ENCODE data around the gene CER1.
A peak's percentile ranks its signal among the peaks of the same experiment; 100 is the strongest.

The CER1 gene

DNA sequence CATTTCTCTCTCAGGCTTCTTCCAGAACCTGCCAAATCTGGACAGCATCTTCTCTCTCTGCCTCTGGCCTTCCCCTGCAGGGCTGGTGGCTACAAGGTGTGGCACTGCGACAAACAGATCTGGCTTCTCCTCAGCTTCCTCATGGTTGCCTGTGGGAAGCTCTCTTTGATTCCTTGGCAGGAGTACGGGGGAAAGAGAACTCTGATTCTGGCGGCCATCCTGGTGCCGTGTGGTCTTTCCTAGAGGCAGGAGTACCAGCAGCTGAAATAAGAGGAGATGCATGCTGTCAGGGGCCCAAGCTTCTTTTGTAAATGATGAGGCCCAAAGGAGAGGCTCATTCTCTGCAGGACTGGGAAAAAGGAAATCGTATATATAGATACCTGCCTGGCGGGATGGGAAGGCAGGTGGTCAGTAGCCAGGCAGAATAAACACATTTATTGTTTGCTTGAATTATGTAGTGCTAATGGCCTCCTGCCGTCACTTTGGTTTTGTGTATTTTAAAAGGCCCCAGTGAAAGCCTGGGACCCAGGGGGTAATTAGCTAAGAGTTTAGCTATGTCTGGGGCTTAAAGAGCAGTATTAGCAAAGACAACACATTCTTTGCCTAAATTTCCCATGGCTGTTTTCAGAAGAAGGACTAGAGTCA is at the start of gene CER1:
Gene CER1 (minus strand): TSS at position 343 of the 645 bp plus-strand sequence. CDS start 61 bp downstream, at position 282.
- DNase-seq, result no peak

- DNase-seq, result no peak
These were observed 48.1 kb upstream of the CER1 start for GRCh38 chr9:14770592-14770991.

- DNase-seq, result no peak
These were observed 46.7 kb upstream of the CER1 start for GRCh38 chr9:14769230-14769571.

DNA sequence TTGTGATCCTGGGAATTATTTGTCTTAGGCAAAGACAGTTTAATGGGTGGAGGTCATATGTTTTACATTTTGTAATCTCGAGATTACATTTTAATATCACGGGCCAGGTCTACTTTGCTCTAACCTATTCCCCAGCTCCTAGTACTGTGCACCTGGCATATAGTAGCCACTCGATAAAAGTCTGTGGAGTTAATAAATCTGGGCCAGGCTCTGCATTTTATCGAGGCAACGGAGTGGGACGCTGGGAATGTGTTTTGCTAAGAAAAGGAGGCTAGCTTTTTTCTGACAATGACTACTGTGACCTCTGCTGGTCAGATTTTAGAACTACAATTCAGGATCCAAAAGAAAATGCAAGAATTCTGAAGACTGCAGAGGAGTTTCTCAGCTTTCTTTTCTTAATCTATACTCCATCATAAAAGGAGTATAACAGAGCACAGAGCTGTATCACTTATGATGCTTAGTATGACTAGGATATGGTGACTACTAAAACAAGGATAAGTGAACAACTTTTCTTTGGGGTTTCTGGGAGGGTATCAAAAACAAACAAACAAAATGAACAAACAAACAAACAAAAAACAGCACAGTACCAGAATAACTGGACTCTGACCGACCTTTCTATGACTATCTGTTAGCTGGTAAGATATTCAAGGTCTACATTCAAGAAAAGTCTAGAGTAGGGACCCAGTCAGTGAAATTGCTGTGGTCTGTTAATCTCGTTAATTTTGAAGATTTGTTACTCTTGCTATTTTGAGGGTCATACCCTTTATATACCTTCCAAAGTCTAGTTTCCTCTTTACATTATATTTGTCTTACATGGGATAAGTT is 46.1 kb upstream of the CER1 start:
- DNase-seq, result peak; percentile 56

GRCh38 chr9:14766299-14766698 is 43.8 kb upstream of the CER1 start:
- no peak for DNase-seq

DNA sequence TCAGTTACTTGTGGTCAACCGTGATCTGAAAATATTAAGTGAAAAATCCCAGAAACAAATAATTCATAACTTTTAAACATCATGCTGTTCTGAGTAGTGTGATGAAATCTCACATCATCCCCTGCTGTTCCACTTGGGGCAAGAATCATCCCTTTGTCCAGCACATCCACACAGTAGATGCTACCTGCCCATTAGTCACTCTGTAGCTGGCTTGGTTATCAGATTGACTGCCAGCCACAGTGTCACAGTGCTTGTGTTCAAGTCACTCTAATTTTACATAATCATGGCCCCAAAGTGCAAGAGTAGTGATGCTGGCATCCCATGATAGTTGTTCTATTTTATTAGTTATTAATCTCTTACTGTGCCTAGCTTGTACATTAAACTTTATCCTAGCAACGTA is 39.1 kb upstream of the CER1 start:
- DNase-seq, result no peak

DNA sequence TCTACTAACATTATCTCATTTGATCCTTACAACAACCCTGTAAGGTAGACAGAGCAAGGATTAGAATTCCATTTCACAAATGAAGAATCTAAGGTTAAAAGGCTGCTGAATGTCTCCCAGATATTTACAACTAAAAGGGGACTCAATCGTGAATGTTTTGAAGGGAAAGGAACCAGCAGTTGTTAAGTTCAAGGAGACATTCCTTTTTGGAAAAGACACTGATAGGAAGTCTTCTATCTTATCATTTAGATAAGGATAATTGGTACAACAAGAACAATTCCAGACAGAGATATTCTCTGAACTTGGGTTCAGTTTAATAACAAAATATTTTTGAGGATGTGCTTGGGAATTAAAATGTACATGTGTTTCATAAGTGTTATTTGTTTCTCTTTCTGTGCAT is 37.5 kb upstream of the CER1 start:
- DNase-seq, result no peak

DNA sequence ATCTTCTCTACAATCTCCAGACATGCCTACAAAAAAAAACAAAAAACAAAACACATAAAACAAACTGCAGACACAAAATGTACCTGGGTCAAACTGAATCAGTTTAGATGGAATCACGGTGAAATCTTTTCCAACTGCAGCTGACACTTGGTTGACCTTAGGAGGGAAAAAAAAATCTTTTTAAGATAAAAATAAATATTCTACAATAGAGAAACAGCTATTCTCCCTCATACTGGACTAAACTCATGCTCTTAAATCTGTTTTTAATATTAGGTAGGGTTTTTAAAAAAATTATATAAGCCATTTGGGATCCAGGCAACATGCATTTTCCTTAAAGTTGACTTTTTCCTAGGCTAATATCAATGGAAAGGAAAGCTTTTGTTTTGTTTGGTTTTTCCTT is 33.8 kb upstream of the CER1 start:
- DNase-seq, result no peak

DNA sequence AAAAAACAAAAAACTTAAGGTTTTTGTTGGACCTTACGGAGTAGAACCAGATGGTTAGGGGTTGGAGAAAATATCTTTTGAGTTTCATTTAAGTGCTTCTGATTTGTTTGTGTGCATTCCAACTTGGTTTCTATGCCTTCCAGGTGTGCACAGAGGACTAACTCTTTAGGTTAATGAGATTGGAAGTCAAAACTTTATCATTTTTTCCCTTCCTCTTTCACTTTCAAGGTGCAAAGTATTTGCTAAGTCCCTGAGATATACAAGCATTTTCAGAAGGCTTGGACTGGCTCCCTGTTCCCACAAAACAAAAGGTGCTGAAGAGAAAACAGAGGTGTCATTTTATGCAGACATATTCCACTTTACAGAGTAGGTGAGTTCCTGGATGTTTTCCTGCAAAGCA is 30.3 kb upstream of the CER1 start:
- DNase-seq, result no peak

GRCh38 chr9:14752271-14752670 is 29.7 kb upstream of the CER1 start:
- peak; percentile 71 for DNase-seq

DNA sequence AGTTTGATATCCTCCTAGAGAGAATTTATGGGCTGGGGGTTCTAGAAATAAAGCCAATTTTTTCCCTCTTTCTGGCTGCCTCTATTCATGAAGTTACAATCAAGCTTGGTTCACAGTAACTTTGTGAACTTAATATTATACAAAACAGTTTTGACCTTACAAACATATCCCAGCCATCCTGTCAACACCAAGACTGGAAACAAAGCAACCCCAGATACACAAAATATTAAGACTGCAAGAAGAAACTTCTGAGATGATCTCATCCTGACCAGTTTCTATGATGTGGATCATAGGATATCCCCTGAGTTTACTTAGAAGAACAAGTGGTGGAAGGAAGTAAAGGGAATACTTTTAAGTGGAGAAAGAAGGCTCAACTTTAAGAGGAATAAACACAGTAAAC is 28.3 kb upstream of the CER1 start:
- no peak for DNase-seq

DNA sequence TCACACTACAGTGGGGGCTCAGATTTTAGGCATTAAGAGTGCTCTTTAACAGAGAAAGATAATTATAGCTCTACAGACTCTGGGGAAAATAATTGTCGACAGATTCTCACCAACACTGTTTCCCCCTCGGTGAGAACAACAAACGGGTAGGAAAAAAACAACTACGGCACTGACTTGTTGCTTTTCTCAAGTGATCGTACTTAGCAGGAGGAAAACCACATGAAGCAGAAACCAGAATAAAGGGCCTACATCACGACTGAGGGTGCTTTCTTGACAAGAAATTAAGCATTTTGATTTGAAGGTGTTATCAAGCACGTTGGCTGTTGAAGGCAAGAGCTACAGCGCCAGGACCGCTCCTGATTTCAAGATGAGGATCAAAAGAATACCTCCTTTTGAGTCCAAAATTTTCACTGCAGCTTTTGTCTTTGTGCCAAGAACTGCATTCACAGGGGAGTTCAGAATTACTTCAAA is 27.2 kb upstream of the CER1 start:
- DNase-seq, result peak; percentile 77

GRCh38 chr9:14748373-14748772 is 25.8 kb upstream of the CER1 start:
- no peak for DNase-seq

DNA sequence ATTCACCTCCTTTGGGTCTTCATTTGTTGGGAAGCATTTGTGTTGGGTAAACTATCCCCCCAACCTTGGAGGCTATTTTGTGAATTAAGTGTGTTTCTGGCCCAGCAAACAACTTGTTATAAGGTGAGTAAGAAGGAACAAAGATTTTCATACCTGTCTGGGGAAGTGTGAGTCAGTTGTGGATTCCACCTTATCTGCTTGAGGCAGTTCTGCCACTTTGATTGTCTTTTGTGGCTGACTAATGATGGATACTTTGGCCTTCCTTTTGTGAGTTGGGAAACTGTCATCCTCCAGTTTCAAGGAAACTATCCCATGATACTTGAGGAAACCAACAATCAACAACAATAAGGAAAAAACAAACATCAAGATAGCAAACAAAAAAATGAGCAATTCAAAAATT is 24.6 kb upstream of the CER1 start:
- no peak for DNase-seq

GRCh38 chr9:14746626-14747025 is 24.1 kb upstream of the CER1 start:
- DNase-seq, result no peak

DNA sequence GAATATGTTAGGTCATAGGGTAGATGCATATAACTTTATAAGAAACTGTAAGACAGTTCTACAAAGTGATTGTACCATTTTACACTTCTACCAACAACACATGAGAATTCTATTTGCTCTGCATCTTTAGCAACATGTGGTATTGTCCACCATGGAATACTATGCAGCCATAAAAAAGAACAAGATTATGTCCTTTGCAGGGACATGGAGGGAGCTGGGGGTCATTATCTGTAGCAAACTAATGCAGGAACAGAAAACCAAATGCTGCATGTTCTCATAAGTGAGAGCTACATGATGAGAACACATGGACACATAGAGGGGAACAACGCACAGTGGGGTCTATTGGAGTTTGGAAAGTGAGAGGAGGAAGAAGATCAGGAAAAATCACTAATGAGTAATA is 22.2 kb upstream of the CER1 start:
- DNase-seq, result no peak

DNA sequence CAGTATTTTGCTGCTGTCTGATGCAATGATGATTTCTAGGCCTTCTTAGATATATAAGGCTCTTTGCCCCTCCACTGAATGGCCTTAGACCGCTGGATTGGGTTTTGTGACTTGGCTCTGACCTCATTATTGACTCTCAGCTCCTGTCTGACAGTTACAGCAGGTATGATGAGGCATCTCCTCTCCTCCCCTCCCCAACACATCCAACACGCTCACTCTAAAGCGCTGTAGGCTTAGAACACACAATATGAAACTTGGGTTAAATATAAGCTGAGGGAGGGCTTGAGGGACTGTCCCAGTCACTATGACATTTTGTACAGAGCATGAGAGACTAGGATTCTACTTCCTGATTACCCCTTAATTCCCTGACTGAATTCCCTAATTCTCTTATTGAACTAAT is 18.8 kb upstream of the CER1 start:
- DNase-seq, result no peak

- no peak for DNase-seq
These were observed 10.6 kb upstream of the CER1 start for GRCh38 chr9:14733133-14733532.

DNA sequence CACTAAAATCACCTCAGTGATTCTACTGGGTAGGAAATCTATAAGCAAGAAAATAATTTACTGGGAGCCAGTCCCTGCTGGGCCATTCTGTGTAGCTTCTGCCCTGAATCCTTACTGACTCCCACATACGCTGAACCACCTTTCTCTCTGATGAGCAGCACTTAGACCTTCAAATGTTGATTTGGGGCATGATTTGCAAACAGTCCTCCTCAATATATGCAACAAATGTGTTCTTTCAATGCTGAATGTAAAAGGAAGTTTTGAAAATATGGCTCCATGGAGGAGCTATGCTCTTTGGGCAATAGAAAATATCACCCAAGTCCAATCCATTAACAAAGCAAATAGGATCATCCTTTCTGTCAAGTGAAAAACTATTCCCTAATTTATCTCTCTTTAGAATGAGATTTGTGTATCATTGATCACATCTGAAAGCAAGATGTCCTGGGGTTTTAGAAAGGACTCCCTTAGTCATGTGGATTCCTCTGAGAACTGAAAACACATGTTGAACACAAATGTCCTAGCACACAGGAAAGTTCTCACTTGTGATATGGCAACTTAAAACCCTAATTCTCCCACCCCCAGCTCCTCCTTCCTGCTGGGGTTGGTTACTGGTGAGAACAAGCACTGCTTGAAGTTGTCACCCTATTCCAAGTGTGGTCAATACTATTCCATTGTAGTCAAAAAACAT is 8.9 kb upstream of the CER1 start:
- DNase-seq, result no peak

GRCh38 chr9:14730461-14730898 is 7.9 kb upstream of the CER1 start:
- no peak for DNase-seq

- no peak for DNase-seq
These were observed 768 bp upstream of the CER1 start for GRCh38 chr9:14723301-14723700.

GRCh38 chr9:14719231-14719923 is 3.2 kb downstream of the CER1 start:
- DNase-seq, result no peak

GRCh38 chr9:14715102-14715501 is 7.4 kb downstream of the CER1 start:
- no peak for DNase-seq

All from DMS79 treated with DMSO at 0.1 percent for 48 hours (cell line).